GM23248 (cell line): ENCODE data around the gene MEX3A.

Experiments used
- EZH2 ChIP-seq: fragments of 200-600 bp; sonication (generic); IDR thresholded peaks from 2 replicates; pipeline ENCODE4 v1.6.1; 2018; ENCODE audit warnings: antibody characterized with exemption, mild to moderate bottlenecking; ENCODE audit not compliant: insufficient read depth, poor library complexity, severe bottlenecking
- EZH2phosphoT487 ChIP-seq: fragments of 200-600 bp; sonication (generic); IDR thresholded peaks from 2 replicates; pipeline ENCODE4 v1.6.1; 2018; ENCODE audit warnings: antibody characterized with exemption, moderate library complexity, mild to moderate bottlenecking, low read depth; ENCODE audit not compliant: insufficient read depth

GRCh38 chr1:156111355-156111962 lies 29.2 kb upstream of the MEX3A start:
- no peak for TF ChIP-seq EZH2phosphoT487
- TF ChIP-seq EZH2, result no peak
